NCI-H524 (cell line): Measurements from ENCODE around the gene CREB5.
"Not testable (repeated sequence)": the region's sequence is repeated elsewhere in the genome, so short reads cannot be mapped to it uniquely, and the experiment has no call there.

Experiments used
- DNase-seq, 2 experiments: peaks; one replicate each; lab custom pipeline; 2025; lab: John Stamatoyannopoulos, UW

The CREB5 gene

GRCh38 chr7:28411876-28412662, at the start of gene CREB5:
CREB5 (plus strand) TSS chr7:28412518; CDS start chr7:28412915, 397 bp downstream.
- DNase-seq, result peak in 1 of 2 experiments; percentile 17

GRCh38 chr7:28362812-28363211, 49.5 kb upstream of the CREB5 start:
- DNase-seq, result no peak

GRCh38 chr7:28364082-28364481, 48.2 kb upstream of the CREB5 start:
- no peak for DNase-seq

GRCh38 chr7:28369523-28369922, 42.8 kb upstream of the CREB5 start:
- DNase-seq, result no peak

GRCh38 chr7:28371846-28372245, 40.5 kb upstream of the CREB5 start:
- DNase-seq, result no peak

- DNase-seq, result no peak
These were observed 38.3 kb upstream of the CREB5 start for GRCh38 chr7:28373990-28374389.

GRCh38 chr7:28375729-28376128, 36.6 kb upstream of the CREB5 start:
- no peak for DNase-seq

- no peak for DNase-seq
These were observed 35.7 kb upstream of the CREB5 start for GRCh38 chr7:28376634-28377033.

- DNase-seq, result no peak
These were observed 33.7 kb upstream of the CREB5 start for GRCh38 chr7:28378574-28379149.

- no peak for DNase-seq
These were observed 30.9 kb upstream of the CREB5 start for GRCh38 chr7:28381466-28381865.

GRCh38 chr7:28382144-28382543, 30.2 kb upstream of the CREB5 start:
- no peak for DNase-seq

- peak; percentile 75 to 83 for DNase-seq
These were observed 28.3 kb upstream of the CREB5 start for GRCh38 chr7:28383975-28384374.

- DNase-seq, result peak in 1 of 2 experiments; percentile 69
These were observed 22.6 kb upstream of the CREB5 start for GRCh38 chr7:28389504-28390395.

GRCh38 chr7:28390426-28390825, 21.9 kb upstream of the CREB5 start:
- no peak for DNase-seq

GRCh38 chr7:28392289-28392688, 20.0 kb upstream of the CREB5 start:
- no peak for DNase-seq

- DNase-seq, result no peak
These were observed 16.9 kb upstream of the CREB5 start for GRCh38 chr7:28395404-28395803.

GRCh38 chr7:28395831-28396230, 16.5 kb upstream of the CREB5 start:
- DNase-seq, result no peak

- DNase-seq, result peak in 1 of 2 experiments; percentile 44
These were observed 15.2 kb upstream of the CREB5 start for GRCh38 chr7:28397141-28397540.

GRCh38 chr7:28400838-28401360, 11.4 kb upstream of the CREB5 start:
- DNase-seq, result no peak

- DNase-seq, result not testable (repeated sequence)
These were observed 10.8 kb upstream of the CREB5 start for GRCh38 chr7:28401567-28401966.

- no peak for DNase-seq
These were observed 6.7 kb upstream of the CREB5 start for GRCh38 chr7:28405662-28406061.

- no peak for DNase-seq
These were observed 6.1 kb upstream of the CREB5 start for GRCh38 chr7:28406192-28406591.
